GM12875 (cell line): ENCODE data around the gene CANX.

Source experiments
- H3K4me3 ChIP-seq: one replicate; pipeline ENCODE4 v1.5.1; 2011; ENCODE audit warnings: low read depth, low read length, control low read depth
- CTCF ChIP-seq: IDR thresholded peaks from 2 replicates; pipeline ENCODE4 v1.5.1; 2011; ENCODE audit warnings: low read depth, mild to moderate bottlenecking, control low read depth, inconsistent platforms, low read length, moderate library complexity, borderline replicate concordance; ENCODE audit not compliant: insufficient read depth

CANX gene

GRCh38 chr5:179727106-179727505 is 28.3 kb downstream of the CANX start:
- H3K4me3 ChIP-seq = no peak overlapping the region
- no peak for TF ChIP-seq CTCF

GRCh38 chr5:179729303-179729702 is 30.5 kb downstream of the CANX start:
- no peak overlapping the region for H3K4me3 ChIP-seq
- no peak for TF ChIP-seq CTCF

GRCh38 chr5:179729727-179730126 is 31.0 kb downstream of the CANX start:
- H3K4me3 ChIP-seq = no peak overlapping the region
- TF ChIP-seq CTCF = no peak

GRCh38 chr5:179730356-179730755 is 31.6 kb downstream of the CANX start:
- no peak overlapping the region for H3K4me3 ChIP-seq
- TF ChIP-seq CTCF = no peak

- TF ChIP-seq CTCF = no peak
- H3K4me3 ChIP-seq = no peak overlapping the region
These were observed 32.1 kb downstream of the CANX start for GRCh38 chr5:179730852-179731251.

GRCh38 chr5:179731791-179732411 is 33.1 kb downstream of the CANX start:
- no peak overlapping the region for H3K4me3 ChIP-seq
- no peak for TF ChIP-seq CTCF

GRCh38 chr5:179732412-179732917 is 33.7 kb downstream of the CANX start, which contains the start of gene MAML1:
Gene MAML1 (plus strand): TSS chr5:179732822. CDS start chr5:179733113, 291 bp downstream.
- H3K4me3 ChIP-seq = peak within 1 kb of the TSS; percentile 84
- TF ChIP-seq CTCF = no peak
